ENCODE measurements around the gene NDUFV3. TPM values are rescaled to one million over a fixed set of nuclear protein-coding genes. Genes with fewer than 3 reads are reported as not detected.
A peak's percentile ranks its signal among the peaks of the same experiment; 100 is the strongest.

The NDUFV3 gene
- total and polyA plus RNA-seq, 2 of the 13 experiments (the other 11 are each of a cell fraction or from before 2014, with no cell fraction given), result 14.2 to 29.6 TPM

DNA sequence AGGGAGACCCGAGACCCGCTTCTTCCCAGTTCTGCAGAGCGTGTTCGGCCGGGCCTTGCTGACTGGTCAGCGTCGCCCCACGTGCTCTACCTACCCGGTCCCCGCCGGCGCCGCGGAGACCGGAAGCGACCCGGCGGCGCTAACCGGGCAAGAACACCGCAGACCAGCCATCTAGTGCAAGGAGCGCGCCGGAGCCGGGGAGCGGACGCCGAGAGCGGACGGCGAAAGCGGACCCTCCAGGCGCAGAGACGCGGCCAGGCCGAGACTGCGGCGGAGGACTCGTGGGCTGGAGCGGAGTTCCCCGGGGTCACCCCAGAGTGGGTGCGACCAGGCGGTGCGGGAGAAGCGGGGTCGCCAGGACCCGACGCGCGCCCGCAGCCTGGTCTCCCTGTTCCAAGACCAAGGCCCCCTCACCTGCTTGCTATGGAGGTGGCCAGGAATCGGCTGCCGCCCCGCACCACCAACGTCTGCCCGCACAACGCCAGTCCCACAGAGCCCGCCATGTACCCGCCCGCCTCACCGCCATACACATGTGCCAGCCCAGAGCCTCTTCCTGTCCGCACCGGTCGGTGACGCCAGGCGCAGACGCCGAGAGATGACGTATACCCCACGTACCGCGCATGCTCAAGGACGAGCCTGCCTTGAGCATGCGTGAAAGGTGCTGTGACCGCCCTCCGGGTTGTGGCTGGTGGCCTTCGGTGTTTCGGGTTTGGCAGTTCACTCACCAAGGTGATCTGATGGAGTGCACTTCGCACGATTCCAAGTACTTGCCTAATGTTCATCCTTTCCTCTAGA is 13.9 kb upstream of the NDUFV3 start, which contains the start of gene WDR4 (continued):
- TF ChIP-seq, protein P1, sequence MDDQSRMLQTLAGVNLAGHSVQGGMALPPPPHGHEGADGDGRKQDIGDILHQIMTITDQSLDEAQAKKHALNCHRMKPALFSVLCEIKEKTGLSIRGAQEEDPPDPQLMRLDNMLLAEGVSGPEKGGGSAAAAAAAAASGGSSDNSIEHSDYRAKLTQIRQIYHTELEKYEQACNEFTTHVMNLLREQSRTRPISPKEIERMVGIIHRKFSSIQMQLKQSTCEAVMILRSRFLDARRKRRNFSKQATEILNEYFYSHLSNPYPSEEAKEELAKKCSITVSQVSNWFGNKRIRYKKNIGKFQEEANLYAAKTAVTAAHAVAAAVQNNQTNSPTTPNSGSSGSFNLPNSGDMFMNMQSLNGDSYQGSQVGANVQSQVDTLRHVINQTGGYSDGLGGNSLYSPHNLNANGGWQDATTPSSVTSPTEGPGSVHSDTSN (CRISPR knock-in tag; IDR thresholded peaks at IDR 0.05; ENCODE audit: borderline replicate concordance), result peak; percentile 53; the same call in 1 of the 2 replicates
- TF ChIP-seq ZZZ3 (CRISPR knock-in tag; IDR thresholded peaks at IDR 0.05; ENCODE audit: borderline replicate concordance) (no peak), HCFC1 (IDR thresholded peaks at IDR 0.05; ENCODE audit: low read depth, low read length) (peak; percentile 78), ZKSCAN1 (IDR thresholded peaks at IDR 0.05; ENCODE audit: low read length) (no peak; the same call in 1 of the 2 replicates), TEAD2 (CRISPR knock-in tag; IDR thresholded peaks at IDR 0.05) (no peak), ZNF124 (CRISPR knock-in tag; IDR thresholded peaks at IDR 0.05) (peak; percentile 41), MAFG (CRISPR knock-in tag; IDR thresholded peaks at IDR 0.05) (no peak), ETV6 (CRISPR knock-in tag; conservative IDR thresholded peaks at IDR 0.05) (no peak), ZNF83 (CRISPR knock-in tag; IDR thresholded peaks at IDR 0.05; ENCODE audit: borderline replicate concordance) (peak; percentile 53; the same call in 1 of the 2 replicates), ZFP62 (CRISPR knock-in tag; IDR thresholded peaks at IDR 0.05) (no peak), KDM3A (CRISPR knock-in tag; IDR thresholded peaks at IDR 0.05; ENCODE audit: low read depth) (0 out of 2 replicates have a peak, but pooled peaks have one; percentile 18), ZNF558 (CRISPR knock-in tag; IDR thresholded peaks at IDR 0.05; ENCODE audit: borderline replicate concordance) (peak; percentile 73; the same call in 1 of the 2 replicates), XRCC5 (optimal IDR thresholded peaks at IDR 0.05; ENCODE audit: low read length) (no peak), GTF3A (CRISPR knock-in tag; conservative IDR thresholded peaks at IDR 0.05) (0 out of 2 replicates have a peak, but pooled peaks have one; percentile 28), RARA (CRISPR knock-in tag; IDR thresholded peaks at IDR 0.05) (no peak; the same call in 1 of the 2 replicates), CCAR2 (optimal IDR thresholded peaks at IDR 0.05; ENCODE audit: low read depth, low read length) (no peak), GATAD2A (CRISPR knock-in tag; IDR thresholded peaks at IDR 0.05) (no peak; the same call in 1 of the 2 replicates), ATF1 (CRISPR knock-in tag; IDR thresholded peaks at IDR 0.05) (peak; percentile 99), ZNF589 (CRISPR knock-in tag; conservative IDR thresholded peaks at IDR 0.05) (0 out of 2 replicates have a peak, but pooled peaks have one; percentile 46)
- TF ChIP-seq, protein P2, sequence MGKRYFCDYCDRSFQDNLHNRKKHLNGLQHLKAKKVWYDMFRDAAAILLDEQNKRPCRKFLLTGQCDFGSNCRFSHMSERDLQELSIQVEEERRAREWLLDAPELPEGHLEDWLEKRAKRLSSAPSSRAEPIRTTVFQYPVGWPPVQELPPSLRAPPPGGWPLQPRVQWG (CRISPR knock-in tag; IDR thresholded peaks at IDR 0.05; ENCODE audit: borderline replicate concordance, low read depth), result no peak
- TF ChIP-seq, protein P3, sequence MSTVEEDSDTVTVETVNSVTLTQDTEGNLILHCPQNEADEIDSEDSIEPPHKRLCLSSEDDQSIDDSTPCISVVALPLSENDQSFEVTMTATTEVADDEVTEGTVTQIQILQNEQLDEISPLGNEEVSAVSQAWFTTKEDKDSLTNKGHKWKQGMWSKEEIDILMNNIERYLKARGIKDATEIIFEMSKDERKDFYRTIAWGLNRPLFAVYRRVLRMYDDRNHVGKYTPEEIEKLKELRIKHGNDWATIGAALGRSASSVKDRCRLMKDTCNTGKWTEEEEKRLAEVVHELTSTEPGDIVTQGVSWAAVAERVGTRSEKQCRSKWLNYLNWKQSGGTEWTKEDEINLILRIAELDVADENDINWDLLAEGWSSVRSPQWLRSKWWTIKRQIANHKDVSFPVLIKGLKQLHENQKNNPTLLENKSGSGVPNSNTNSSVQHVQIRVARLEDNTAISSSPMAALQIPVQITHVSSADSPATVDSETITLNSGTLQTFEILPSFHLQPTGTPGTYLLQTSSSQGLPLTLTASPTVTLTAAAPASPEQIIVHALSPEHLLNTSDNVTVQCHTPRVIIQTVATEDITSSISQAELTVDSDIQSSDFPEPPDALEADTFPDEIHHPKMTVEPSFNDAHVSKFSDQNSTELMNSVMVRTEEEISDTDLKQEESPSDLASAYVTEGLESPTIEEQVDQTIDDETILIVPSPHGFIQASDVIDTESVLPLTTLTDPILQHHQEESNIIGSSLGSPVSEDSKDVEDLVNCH (CRISPR knock-in tag; IDR thresholded peaks at IDR 0.05), result no peak
- TF ChIP-seq, protein P4, sequence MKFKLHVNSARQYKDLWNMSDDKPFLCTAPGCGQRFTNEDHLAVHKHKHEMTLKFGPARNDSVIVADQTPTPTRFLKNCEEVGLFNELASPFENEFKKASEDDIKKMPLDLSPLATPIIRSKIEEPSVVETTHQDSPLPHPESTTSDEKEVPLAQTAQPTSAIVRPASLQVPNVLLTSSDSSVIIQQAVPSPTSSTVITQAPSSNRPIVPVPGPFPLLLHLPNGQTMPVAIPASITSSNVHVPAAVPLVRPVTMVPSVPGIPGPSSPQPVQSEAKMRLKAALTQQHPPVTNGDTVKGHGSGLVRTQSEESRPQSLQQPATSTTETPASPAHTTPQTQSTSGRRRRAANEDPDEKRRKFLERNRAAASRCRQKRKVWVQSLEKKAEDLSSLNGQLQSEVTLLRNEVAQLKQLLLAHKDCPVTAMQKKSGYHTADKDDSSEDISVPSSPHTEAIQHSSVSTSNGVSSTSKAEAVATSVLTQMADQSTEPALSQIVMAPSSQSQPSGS (CRISPR knock-in tag; IDR thresholded peaks at IDR 0.05), result peak; percentile 89; the same call in 1 of the 2 replicates
- TF ChIP-seq, protein P5, sequence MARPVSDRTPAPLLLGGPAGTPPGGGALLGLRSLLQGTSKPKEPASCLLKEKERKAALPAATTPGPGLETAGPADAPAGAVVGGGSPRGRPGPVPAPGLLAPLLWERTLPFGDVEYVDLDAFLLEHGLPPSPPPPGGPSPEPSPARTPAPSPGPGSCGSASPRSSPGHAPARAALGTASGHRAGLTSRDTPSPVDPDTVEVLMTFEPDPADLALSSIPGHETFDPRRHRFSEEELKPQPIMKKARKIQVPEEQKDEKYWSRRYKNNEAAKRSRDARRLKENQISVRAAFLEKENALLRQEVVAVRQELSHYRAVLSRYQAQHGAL (CRISPR knock-in tag; IDR thresholded peaks at IDR 0.05; ENCODE audit: not compliant biosample characterization), result no peak
- TF ChIP-seq, protein P6, sequence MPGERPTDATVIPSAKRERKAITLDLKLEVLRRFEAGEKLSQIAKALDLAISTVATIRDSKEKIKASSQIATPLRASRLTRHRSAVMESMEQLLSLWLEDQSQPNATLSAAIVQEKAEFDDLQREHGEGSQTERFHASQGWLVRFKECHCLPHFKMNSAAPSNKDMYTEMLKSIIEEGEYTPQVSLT (CRISPR knock-in tag; IDR thresholded peaks at IDR 0.05; ENCODE audit: borderline replicate concordance, low read depth), result peak; percentile 28; the same call in 1 of the 2 replicates
